ENCODE data around the gene PIP5K1C. TPM values are rescaled to one million over a fixed set of nuclear protein-coding genes. Genes with fewer than 3 reads are reported as not detected.

PIP5K1C gene, protein sequence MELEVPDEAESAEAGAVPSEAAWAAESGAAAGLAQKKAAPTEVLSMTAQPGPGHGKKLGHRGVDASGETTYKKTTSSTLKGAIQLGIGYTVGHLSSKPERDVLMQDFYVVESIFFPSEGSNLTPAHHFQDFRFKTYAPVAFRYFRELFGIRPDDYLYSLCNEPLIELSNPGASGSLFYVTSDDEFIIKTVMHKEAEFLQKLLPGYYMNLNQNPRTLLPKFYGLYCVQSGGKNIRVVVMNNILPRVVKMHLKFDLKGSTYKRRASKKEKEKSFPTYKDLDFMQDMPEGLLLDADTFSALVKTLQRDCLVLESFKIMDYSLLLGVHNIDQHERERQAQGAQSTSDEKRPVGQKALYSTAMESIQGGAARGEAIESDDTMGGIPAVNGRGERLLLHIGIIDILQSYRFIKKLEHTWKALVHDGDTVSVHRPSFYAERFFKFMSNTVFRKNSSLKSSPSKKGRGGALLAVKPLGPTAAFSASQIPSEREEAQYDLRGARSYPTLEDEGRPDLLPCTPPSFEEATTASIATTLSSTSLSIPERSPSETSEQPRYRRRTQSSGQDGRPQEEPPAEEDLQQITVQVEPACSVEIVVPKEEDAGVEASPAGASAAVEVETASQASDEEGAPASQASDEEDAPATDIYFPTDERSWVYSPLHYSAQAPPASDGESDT
- 17.2 and 19.2 TPM in 2 replicates for total RNA-seq

DNA sequence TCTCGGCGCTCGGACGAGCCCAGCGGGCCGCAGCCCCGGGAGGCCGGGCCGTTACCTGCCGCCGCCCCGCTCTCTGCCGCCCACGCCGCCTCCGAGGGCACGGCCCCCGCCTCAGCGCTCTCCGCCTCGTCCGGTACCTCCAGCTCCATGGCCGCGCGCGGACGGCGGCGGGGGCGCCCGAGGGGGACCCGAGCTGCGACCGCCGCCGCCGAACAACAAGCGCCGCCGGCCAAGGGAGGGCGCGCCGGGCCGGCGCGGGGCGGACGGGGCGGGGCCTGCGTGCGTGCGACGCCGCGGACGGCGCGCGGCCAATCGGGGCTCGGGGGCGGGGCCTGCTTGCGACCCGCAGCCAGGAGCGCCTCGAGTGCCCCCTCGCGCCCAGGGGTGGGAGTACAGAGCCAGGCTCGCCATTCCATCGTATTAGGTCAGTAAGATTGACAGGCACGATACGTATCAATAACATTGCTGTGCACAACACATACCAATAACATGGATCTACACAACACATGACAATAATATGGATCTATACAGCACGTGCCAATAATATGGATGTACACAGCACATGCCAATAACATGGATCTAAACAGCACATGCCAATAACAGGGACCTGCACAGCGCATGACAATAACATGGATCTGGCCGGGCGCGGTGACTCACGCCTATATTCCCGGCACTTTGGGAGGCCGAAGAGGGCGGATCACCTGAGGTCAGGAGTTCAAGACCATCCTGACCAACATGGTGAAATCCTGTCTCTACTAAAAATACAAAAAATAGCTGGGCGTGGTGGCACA, at the start of gene PIP5K1C:
Gene PIP5K1C, minus strand, starts transcription at position 227 of the 791 bp plus-strand sequence. Its CDS starts 78 bp downstream, at position 149.

DNA sequence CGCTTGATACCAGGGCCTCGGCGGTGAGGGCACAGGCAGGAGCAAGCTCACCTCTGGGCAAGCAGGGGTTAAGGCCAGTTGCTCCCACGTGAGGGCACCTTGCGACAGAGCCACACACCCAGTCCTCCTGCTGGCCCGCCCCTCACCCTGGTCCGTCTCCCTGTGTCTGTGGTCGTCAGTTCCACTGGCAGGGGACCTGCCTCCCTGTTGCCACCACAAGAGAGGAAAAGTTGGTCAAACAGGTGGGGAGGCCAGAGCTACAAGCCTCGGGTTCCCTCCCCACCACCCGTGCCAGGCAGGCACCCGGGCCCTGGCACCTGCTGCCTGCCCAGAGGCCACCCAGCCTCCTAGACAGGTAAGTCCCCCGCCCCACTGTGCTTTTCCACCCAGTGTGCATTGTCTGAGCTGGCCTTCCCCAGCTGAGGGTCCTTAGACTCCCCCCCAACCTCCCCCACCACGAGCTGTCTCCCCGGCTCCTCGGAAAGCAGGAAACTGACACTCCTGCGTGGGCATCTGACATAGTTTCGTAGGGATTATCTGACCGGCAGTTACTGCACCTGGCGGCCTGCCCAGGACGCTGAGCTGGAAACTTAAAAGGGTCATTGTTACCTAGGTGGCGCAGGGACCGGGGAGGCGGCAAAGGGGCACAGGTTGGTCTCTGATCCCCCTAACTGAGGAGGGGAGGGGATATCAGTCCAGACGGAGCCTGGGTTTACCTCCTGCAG, 8.1 kb upstream of the PIP5K1C start, which contains the start of gene TJP3:
Gene TJP3, plus strand, starts transcription at position 178 of the 725 bp plus-strand sequence. CDS start 20,049 bp downstream, outside the sequence.

DNA sequence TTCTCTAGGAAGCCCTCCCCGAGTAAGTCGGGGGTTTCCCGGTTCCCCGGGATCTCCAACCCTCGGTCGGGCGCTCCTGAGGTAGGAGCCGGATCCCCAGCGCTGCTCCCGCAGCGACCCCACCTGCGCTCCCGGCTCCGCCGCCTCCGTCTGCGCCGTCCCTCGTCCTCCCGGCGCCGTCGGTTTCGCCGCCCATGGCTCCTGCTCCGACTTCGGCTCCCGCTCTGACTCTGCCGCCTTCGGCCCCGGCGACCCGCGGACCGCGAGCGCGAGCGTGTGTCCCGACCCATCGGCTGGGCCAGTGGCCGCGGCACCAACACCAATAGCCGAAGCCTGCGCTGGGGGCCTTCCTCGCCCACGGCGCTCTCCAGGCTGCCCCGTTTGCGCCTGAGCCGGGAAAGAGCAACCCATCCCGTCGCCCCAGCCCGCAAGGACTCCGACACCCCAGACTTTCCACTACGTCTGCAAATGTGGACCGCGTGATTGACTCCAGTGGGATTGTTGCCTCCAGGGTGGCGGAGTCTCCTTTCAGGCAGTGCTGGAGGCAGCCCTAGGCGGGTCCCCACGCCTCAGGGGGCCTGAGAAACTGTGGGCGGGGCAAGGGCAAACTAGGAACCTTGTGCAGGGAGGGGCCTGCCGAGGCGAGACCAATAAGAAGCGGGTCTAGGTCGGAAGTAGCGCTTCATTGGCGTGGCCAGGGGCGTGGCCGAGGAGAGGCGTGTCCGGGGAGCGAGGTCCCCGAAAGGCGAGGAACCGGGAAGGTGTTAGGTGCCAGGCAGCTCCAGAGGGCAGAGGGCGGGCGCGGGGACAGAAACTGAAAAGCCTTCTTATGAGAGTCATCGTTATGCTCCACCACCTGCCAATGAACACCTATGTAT, 73.6 kb downstream of the PIP5K1C start, which contains the start of gene CACTIN:
Gene CACTIN, minus strand, starts transcription at position 318 of the 878 bp plus-strand sequence. Its CDS starts 28 bp downstream, at position 290.

DNA sequence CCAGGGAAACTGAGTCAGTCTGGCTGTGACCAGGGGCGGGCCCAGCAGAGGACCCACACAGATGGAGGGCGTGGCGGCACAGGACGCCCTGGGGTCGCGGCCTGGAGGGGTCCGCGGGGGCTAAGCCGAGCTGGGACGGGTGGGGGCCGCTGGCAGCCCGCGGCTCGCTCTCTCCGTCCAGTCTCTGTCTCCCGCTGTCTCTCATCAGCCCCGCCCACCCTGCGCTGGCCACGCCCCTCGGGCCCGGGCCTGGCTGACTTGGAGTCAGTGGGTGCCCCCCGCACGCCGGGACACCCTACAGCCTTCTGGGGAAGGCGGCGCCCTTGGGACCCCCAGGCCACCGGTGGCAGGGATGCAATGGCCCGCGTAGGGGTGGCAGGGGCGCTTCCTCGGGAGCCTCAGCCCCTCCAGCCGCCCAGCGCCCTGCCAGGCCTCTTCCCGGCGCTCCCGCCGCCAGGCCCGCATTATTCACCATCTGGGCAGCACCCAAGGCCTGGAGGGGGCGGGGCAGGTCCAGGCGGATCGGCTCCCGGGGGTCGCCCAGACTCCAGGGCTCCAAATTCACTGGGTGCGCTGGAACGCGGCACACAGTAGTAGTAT, 93.5 kb downstream of the PIP5K1C start, which contains the start of gene TBXA2R:
Gene TBXA2R, minus strand, starts transcription at position 186 of the 600 bp plus-strand sequence. CDS start 6,241 bp downstream, outside the sequence.

DNA sequence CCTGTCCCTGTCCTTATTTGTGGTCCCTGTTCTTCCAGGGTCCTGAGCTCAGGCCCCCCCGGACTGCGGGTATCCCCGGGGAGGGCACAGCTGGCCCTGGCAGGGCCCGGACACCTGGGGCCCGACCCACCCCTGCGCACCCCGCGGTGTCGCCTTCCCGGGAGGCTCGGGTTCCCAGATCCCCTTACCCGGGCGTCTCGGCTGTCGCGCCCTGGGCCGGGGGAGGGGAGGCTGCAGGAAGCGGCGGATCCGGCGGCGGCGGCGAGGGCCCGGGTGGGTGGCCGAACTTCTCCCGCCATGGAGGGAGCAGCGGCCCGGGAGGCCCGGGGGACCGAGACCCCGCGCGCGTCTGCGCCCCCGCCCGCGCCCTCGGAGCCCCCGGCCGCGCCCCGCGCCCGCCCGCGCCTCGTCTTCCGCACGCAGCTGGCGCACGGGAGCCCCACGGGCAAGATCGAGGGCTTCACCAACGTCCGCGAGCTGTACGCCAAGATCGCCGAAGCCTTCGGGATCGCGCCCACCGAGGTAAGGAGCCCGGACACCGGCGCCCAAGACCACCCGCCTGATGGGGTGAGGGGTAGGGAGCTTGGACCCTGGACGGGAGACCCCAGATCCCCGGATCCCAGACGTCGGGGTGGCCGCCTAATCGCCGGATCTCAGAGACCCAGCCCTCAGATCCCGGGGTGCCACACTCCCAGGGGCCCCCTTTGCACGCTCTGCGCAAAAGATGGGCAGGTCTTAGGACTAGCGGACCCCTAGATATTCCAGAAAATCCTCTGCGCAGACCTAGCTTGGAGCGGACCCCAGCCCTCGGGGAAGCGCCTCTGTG, 114.8 kb downstream of the PIP5K1C start, which contains the start of gene GIPC3:
Gene GIPC3, plus strand, starts transcription at position 178 of the 826 bp plus-strand sequence. Its CDS starts 120 bp downstream, at position 298.

Other genes starting within 250 kb of the PIP5K1C start
- not detected in 2 replicates for gene SMIM24, start 219.9 kb downstream of the PIP5K1C start, total RNA-seq
- not detected in 2 replicates for gene SMIM44, start 217.0 kb downstream of the PIP5K1C start, total RNA-seq
- gene DOHH, start 199.8 kb downstream of the PIP5K1C start, total RNA-seq = 7.6 and 22.4 TPM in 2 replicates
- 27.9 and 42.0 TPM in 2 replicates for gene FZR1, start 194.2 kb downstream of the PIP5K1C start, total RNA-seq
- gene TEKTIP1, start 161.3 kb downstream of the PIP5K1C start, total RNA-seq = not detected in 2 replicates
- gene MFSD12, start 142.9 kb downstream of the PIP5K1C start, total RNA-seq = 130 and 147 TPM in 2 replicates
- gene HMG20B, start 127.5 kb downstream of the PIP5K1C start, total RNA-seq = 72.5 and 74.7 TPM in 2 replicates
- under 0.01 TPM in 1 of 2 replicates, not detected in the other for gene GIPC3, start 115.0 kb downstream of the PIP5K1C start, total RNA-seq
- gene TBXA2R, start 93.6 kb downstream of the PIP5K1C start, total RNA-seq = 1.4 and 2.1 TPM in 2 replicates
- gene CACTIN, start 73.7 kb downstream of the PIP5K1C start, total RNA-seq = 16.3 and 33.5 TPM in 2 replicates
- gene TJP3, start 7.9 kb upstream of the PIP5K1C start, total RNA-seq = not detected in 2 replicates
- gene APBA3, start 61.2 kb upstream of the PIP5K1C start, total RNA-seq = 21.9 and 25.7 TPM in 2 replicates
- gene MRPL54, start 62.2 kb upstream of the PIP5K1C start, total RNA-seq = 34.4 and 49.7 TPM in 2 replicates
- gene RAX2, start 71.8 kb upstream of the PIP5K1C start, total RNA-seq = not detected in 2 replicates
- gene MATK, start 85.9 kb upstream of the PIP5K1C start, total RNA-seq = under 0.01 TPM in 1 of 2 replicates, not detected in the other
- gene ZFR2, start 168.6 kb upstream of the PIP5K1C start, total RNA-seq = 0.19 TPM in 1 of 2 replicates, not detected in the other
- not detected in 2 replicates for gene ATCAY, start 180.2 kb upstream of the PIP5K1C start, total RNA-seq
- gene NMRK2, start 232.6 kb upstream of the PIP5K1C start, total RNA-seq = not detected in 2 replicates

Data from regular cardiac myocyte (primary cell).